IMR-90 (cell line): ENCODE results near the gene HOXA2. TPM values are rescaled to one million over a fixed set of nuclear protein-coding genes. Genes with fewer than 3 reads are reported as not detected.
A peak's percentile ranks its signal among the peaks of the same experiment; 100 is the strongest.

Source experiments
- ATAC-seq: fragments of 200-7000 bp; cut with Tn5 transposase; 2 replicates; pipeline ENCODE4 v1.9.1; 2020; ENCODE audit warnings: low read depth, mild to moderate bottlenecking, moderate library complexity
- BruUV-seq: library from RNA; stranded (reverse); fragments of 400-500 nt; replicated peaks from 2 replicates; lab custom pipeline; 2021; lab: Mats Ljungman, UMichigan
- CTCF ChIA-PET: fragments of 300-600 bp; formaldehyde crosslinking; extraction: SDS; loops from one replicate; lab custom pipeline; 2021; ENCODE audit warnings: antibody characterized with exemption; lab: Yijun Ruan, JAX
- POLR2A ChIA-PET: fragments of 300-600 bp; sonication (Branson Sonifier 250); formaldehyde crosslinking; loops from one replicate; lab custom pipeline; 2022; ENCODE audit warnings: antibody characterized with exemption; ENCODE audit not compliant: unreplicated experiment; lab: Charles Lee
- DNase-seq: peaks from one replicate; pipeline ENCODE4 v3.0.0; 2013
- H2AFZ ChIP-seq: replicated peaks from 2 replicates; pipeline ENCODE3; 2013; ENCODE audit warnings: low read length, mild to moderate bottlenecking; ENCODE audit not compliant: poor library complexity
- H2AK5ac ChIP-seq: 2 replicates; pipeline ENCODE4 v1.6.1; 2013; ENCODE audit warnings: low read depth, low read length, inconsistent platforms
- H2AK9ac ChIP-seq: replicated peaks from 2 replicates; pipeline ENCODE3; 2013; ENCODE audit warnings: mild to moderate bottlenecking, low read depth, low read length, moderate library complexity; ENCODE audit not compliant: poor library complexity
- H2BK120ac ChIP-seq: 2 replicates; pipeline ENCODE4 v1.6.1; 2013; ENCODE audit warnings: low read depth, low read length, inconsistent platforms
- H2BK15ac ChIP-seq: 3 replicates; pipeline ENCODE4 v1.6.1; 2013; ENCODE audit warnings: low read depth, low read length, inconsistent platforms
- H2BK20ac ChIP-seq: 2 replicates; pipeline ENCODE4 v1.6.1; 2013; ENCODE audit warnings: low read depth, mild to moderate bottlenecking, inconsistent platforms, low read length, moderate library complexity
- H2BK5ac ChIP-seq: 2 replicates; pipeline ENCODE4 v1.6.1; 2013; ENCODE audit warnings: mild to moderate bottlenecking, low read depth, low read length, inconsistent platforms; ENCODE audit not compliant: poor library complexity, severe bottlenecking
- H3K14ac ChIP-seq: replicated peaks from 2 replicates; pipeline ENCODE4 v1.6.1; 2013; ENCODE audit warnings: low read depth, low read length, inconsistent platforms
- H3K18ac ChIP-seq: 2 replicates; pipeline ENCODE4 v1.6.1; 2013; ENCODE audit warnings: low read depth, low read length, control low read depth
- H3K23ac ChIP-seq: 2 replicates; pipeline ENCODE4 v1.6.1; 2013; ENCODE audit warnings: low read depth, low read length, inconsistent platforms
- H3K27ac ChIP-seq: 2 replicates; pipeline ENCODE4 v1.5.1; 2013; ENCODE audit warnings: mild to moderate bottlenecking, control low read depth, low read length; ENCODE audit not compliant: insufficient read depth
- H3K27me3 ChIP-seq: 2 replicates; pipeline ENCODE4 v1.6.1; 2013; ENCODE audit warnings: low read length; ENCODE audit not compliant: control insufficient read depth, insufficient read depth
- H3K36me3 ChIP-seq: 2 replicates; pipeline ENCODE4 v1.6.1; 2013; ENCODE audit warnings: low read length, mixed read lengths; ENCODE audit not compliant: control insufficient read depth, insufficient read depth
- H3K4ac ChIP-seq: 2 replicates; pipeline ENCODE4 v1.6.1; 2013; ENCODE audit warnings: low read depth, low read length, inconsistent platforms
- H3K4me1 ChIP-seq: 2 replicates; pipeline ENCODE4 v1.6.1; 2013; ENCODE audit warnings: low read length, mixed read lengths; ENCODE audit not compliant: control insufficient read depth, insufficient read depth
- H3K4me2 ChIP-seq: 2 replicates; pipeline ENCODE4 v1.6.1; 2013; ENCODE audit warnings: low read depth, mild to moderate bottlenecking, control low read depth, low read length, moderate library complexity
- H3K4me3 ChIP-seq: 2 replicates; pipeline ENCODE4 v1.5.1; 2013; ENCODE audit warnings: low read depth, mild to moderate bottlenecking, control low read depth, low read length, moderate library complexity; ENCODE audit not compliant: insufficient read depth
- H3K56ac ChIP-seq: 2 replicates; pipeline ENCODE4 v1.6.1; 2013; ENCODE audit warnings: low read length, inconsistent platforms; ENCODE audit not compliant: insufficient read depth; ENCODE audit errors: extremely low read depth
- H3K79me1 ChIP-seq, 2 experiments: 2 replicates each; pipeline ENCODE4 v1.6.1; 2013; ENCODE audit warnings: low read length in 2 of 2, inconsistent platforms in 1 of 2, low read depth in 1 of 2
- H3K9ac ChIP-seq: 2 replicates; pipeline ENCODE4 v1.6.1; 2013; ENCODE audit warnings: low read depth, low read length, control low read depth
- H3K9me1 ChIP-seq: 2 replicates; pipeline ENCODE4 v1.6.1; 2013; ENCODE audit warnings: low read length, inconsistent platforms; ENCODE audit not compliant: insufficient read depth
- H3K9me3 ChIP-seq: 2 replicates; pipeline ENCODE4 v1.6.1; 2013; ENCODE audit warnings: low read length; ENCODE audit not compliant: control insufficient read depth, insufficient read depth
- H4K20me1 ChIP-seq: 2 replicates; pipeline ENCODE4 v1.6.1; 2013; ENCODE audit warnings: low read length, inconsistent platforms; ENCODE audit not compliant: insufficient read depth
- H4K5ac ChIP-seq: 2 replicates; pipeline ENCODE4 v1.6.1; 2013; ENCODE audit warnings: mild to moderate bottlenecking, low read depth, low read length, control low read depth
- H4K8ac ChIP-seq, 2 experiments: 2 replicates each; pipeline ENCODE4 v1.6.1; 2013; ENCODE audit warnings: low read depth in 2 of 2, low read length in 2 of 2, control low read depth in 1 of 2, inconsistent platforms in 1 of 2
- H4K91ac ChIP-seq: 2 replicates; pipeline ENCODE4 v1.6.1; 2013; ENCODE audit warnings: low read depth, low read length, inconsistent platforms; ENCODE audit not compliant: insufficient read depth
- BHLHE40 ChIP-seq: fragments of 150-350 bp; IDR thresholded peaks from 2 replicates; pipeline ENCODE4 v1.6.1; 2016; ENCODE audit warnings: mild to moderate bottlenecking, low read depth, low read length
- CEBPB ChIP-seq: IDR thresholded peaks from 2 replicates; pipeline ENCODE4 v1.6.1; 2012; ENCODE audit warnings: low read depth, low read length, improper control_type of control experiment
- CTCF ChIP-seq: conservative IDR thresholded peaks from 2 replicates; pipeline ENCODE4 v1.5.1; 2012; ENCODE audit warnings: mild to moderate bottlenecking, low read depth, low read length, improper control_type of control experiment
- ELK1 ChIP-seq: fragments of 150-350 bp; IDR thresholded peaks from 2 replicates; pipeline ENCODE4 v1.6.1; 2016; ENCODE audit warnings: low read depth, mild to moderate bottlenecking, low read length, moderate library complexity, borderline replicate concordance
- FOS ChIP-seq: fragments of 150-350 bp; IDR thresholded peaks from 2 replicates; pipeline ENCODE4 v1.6.1; 2016; ENCODE audit warnings: low read depth, low read length
- MAFK ChIP-seq: IDR thresholded peaks from 2 replicates; pipeline ENCODE4 v1.6.1; 2012; ENCODE audit warnings: low read depth, low read length, improper control_type of control experiment
- MAZ ChIP-seq: IDR thresholded peaks from 2 replicates; pipeline ENCODE4 v1.6.1; 2012; ENCODE audit warnings: low read depth, mild to moderate bottlenecking, low read length, improper control_type of control experiment, moderate library complexity, borderline replicate concordance
- MXI1 ChIP-seq: IDR thresholded peaks from 2 replicates; pipeline ENCODE4 v1.6.1; 2012; ENCODE audit warnings: low read depth, mild to moderate bottlenecking, low read length, moderate library complexity, borderline replicate concordance
- NFE2L2 ChIP-seq: fragments of 150-350 bp; IDR thresholded peaks from 2 replicates; pipeline ENCODE4 v1.6.1; 2016; ENCODE audit warnings: low read depth, mild to moderate bottlenecking, low read length
- POLR2A ChIP-seq: IDR thresholded peaks from 2 replicates; pipeline ENCODE4 v1.6.1; 2012; ENCODE audit warnings: mild to moderate bottlenecking, low read depth, low read length
- RAD21 ChIP-seq: IDR thresholded peaks from 2 replicates; pipeline ENCODE4 v1.6.1; 2012; ENCODE audit warnings: low read length, improper control_type of control experiment
- RCOR1 ChIP-seq: IDR thresholded peaks from 2 replicates; pipeline ENCODE4 v1.6.1; 2012; ENCODE audit warnings: mild to moderate bottlenecking, low read length, improper control_type of control experiment; ENCODE audit not compliant: insufficient replicate concordance
- RFX5 ChIP-seq: IDR thresholded peaks from 2 replicates; pipeline ENCODE4 v1.8.0; 2012; ENCODE audit warnings: low read depth, mild to moderate bottlenecking, low read length, moderate library complexity
- SMC3 ChIP-seq: fragments of 150-350 bp; IDR thresholded peaks from 2 replicates; pipeline ENCODE4 v1.6.1; 2016; ENCODE audit warnings: low read depth, mild to moderate bottlenecking, antibody characterized with exemption, low read length, moderate library complexity
- USF2 ChIP-seq: fragments of 150-350 bp; IDR thresholded peaks from 2 replicates; pipeline ENCODE4 v1.6.1; 2017; ENCODE audit warnings: mild to moderate bottlenecking, antibody characterized with exemption, low read length, low read depth
- WGBS, 2 experiments: methylation state at CpG; one replicate each; pipeline versions ENCODE4 v1.1.5 to v1.1.7; 2013; ENCODE audit warnings: missing lambda C conversion rate in 2 of 2; ENCODE audit not compliant: insufficient read length in 1 of 2; ENCODE audit errors: extremely low coverage in 2 of 2; 5-methylcytosine and 5-hydroxymethylcytosine counted together
- dilution Hi-C: fragments of 300-500 bp; cut with HindIII; formaldehyde crosslinking; loops from one replicate; pipeline ENCODE4 v1.14.3; 2018; ENCODE audit warnings: low sequenced_read_pairs; ENCODE audit not compliant: unreplicated experiment
- in situ Hi-C: fragments of 300-500 bp; cut with MboI; formaldehyde crosslinking; loops from 3 replicates; pipeline ENCODE4 v1.14.3; 2019; ENCODE audit warnings: low sequenced_read_pairs, inconsistent platforms, mixed read lengths
- intact Hi-C: fragments of 100-400 bp; cut with micrococcal nuclease; formaldehyde crosslinking; loops from 2 replicates; pipeline ENCODE4 v1.10.0; 2022
- polyA plus RNA-seq, 3 experiments: library from polyadenylated mRNA; depleted of rRNA; stranded (reverse); fragments of >200 nt; gene quantifications; 2 replicates each; pipeline ENCODE4 v1.2.3, GENCODE V29; 2012; ENCODE audit warnings: low replicate concordance in 1 of 3
- total RNA-seq: library from RNA; depleted of rRNA; stranded (reverse); fragments of >200 nt; gene quantifications from 2 replicates; pipeline ENCODE4 v1.2.3, GENCODE V29; 2012

The HOXA2 gene
- total and polyA plus RNA-seq, 2 of the 4 experiments (the other 2 are of a cell fraction) = 1.6 to 3.9 TPM

- Histone ChIP-seq H3K36me3 (peaks cover 3% of the 10 kb centered on the region; the same call in 1 of the 2 replicates), H2AK9ac (no peak overlapping the region), H3K4me2 (no peak overlapping the region), H3K4ac (no peak overlapping the region), H3K27me3 (no peaks in the 10 kb centered on the region), H3K9ac (no peak overlapping the region), H2BK20ac (no peak overlapping the region), H3K4me3 (no peak overlapping the region), H3K9me1 (peaks cover 7% of the 10 kb centered on the region), H3K79me1 (peaks cover 20 to 50% of the 10 kb centered on the region in 2 experiments), H3K4me1 (peaks cover 28% of the 10 kb centered on the region), H4K20me1 (no peaks in the 10 kb centered on the region), H3K14ac (no peak overlapping the region), H3K23ac (0 out of 2 replicates have a peak overlapping the region, but pooled peaks have one; percentile 7), H4K8ac (no peak overlapping the region), H2AK5ac (no peak overlapping the region), H2BK15ac (no peak overlapping the region), H2BK120ac (no peak overlapping the region), H2AFZ (no peak overlapping the region), H4K5ac (no peak overlapping the region), H3K56ac (no peak overlapping the region), H2BK5ac (no peak overlapping the region), H3K27ac (no peak overlapping the region), H3K9me3 (no peaks in the 10 kb centered on the region), H4K91ac (no peak overlapping the region), H3K18ac (no peak overlapping the region)
- DNase-seq (no peak), ATAC-seq (no peak)
- intact Hi-C loops = no loop called here
- CTCF ChIA-PET = interaction anchor here (1.1 kb wide), 1 partner anchor 25 kb away, joined by 4 read pairs; no protein-coding TSS in a partner anchor
- BruUV-seq = no TSS peak
- POLR2A ChIA-PET = interaction anchor here (0.7 kb wide), 1 partner anchor 21 kb away, joined by 4 read pairs; no protein-coding TSS in a partner anchor
- dilution Hi-C loops = no loop called here
- in situ Hi-C loops = no loop called here
- no CpG with 5 or more reads among the region's 3 CpGs for WGBS, 2 experiments
- no peak for TF ChIP-seq BHLHE40
- no peak for TF ChIP-seq MAZ
- no peak for TF ChIP-seq NFE2L2
- no peak for TF ChIP-seq RCOR1
- no peak for TF ChIP-seq MAFK
- no peak for TF ChIP-seq RAD21
- TF ChIP-seq CTCF = no peak
- no peak for TF ChIP-seq FOS
- no peak for TF ChIP-seq CEBPB
- TF ChIP-seq MXI1 = no peak
- TF ChIP-seq SMC3 = no peak
- TF ChIP-seq RFX5 = no peak
- no peak for TF ChIP-seq POLR2A
- no peak for TF ChIP-seq USF2
- no peak for TF ChIP-seq ELK1
These were observed 24.3 kb upstream of the HOXA2 start for GRCh38 chr7:27126596-27127327.
